NAMALWA (cell line): Measurements from ENCODE around the gene SGSH.
"Not testable (repeated sequence)": the region's sequence is repeated elsewhere in the genome, so short reads cannot be mapped to it uniquely, and the experiment has no call there.

Source experiments
- DNase-seq: peaks from one replicate; pipeline ENCODE4 v3.0.0-alpha.2; 2015; ENCODE audit warnings: low spot score

The SGSH gene

DNA sequence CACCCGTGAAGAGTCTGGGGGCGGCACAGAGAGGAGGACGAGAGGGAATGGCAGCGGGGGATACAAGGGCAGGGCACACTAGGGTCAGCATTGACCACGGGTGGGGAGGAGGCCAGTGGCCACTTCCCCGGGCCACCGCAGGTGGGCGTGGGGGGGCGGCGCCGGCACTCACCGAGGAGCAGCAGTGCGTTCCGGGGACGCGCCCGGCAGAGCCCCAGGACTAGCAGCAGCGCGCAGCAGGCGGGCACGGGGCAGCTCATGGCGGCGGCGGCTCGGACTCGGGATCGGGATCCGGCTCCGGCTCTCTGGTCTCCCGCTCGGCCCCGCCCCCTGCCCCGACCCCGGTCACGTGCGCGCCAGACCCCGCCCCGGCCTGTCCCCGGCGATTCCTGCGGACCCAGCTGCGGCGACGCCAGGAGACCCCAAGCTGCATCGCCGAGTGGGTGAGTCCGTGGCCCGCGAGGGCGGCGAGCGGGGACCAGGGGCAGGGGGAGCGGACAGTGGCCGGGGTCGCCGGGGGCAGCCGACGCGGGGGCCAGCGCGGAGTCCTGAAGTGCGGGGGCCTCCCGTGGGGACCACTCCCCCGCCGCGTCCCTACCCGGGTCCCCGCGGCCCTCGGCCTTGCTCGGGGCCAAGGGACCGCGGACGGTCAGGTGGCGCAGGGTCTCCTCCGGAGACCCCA is at the start of gene SGSH, which contains the start of gene SLC26A11:
SGSH (minus strand) TSS at position 280 of the 682 bp plus-strand sequence; CDS start at position 260, 20 bp downstream.
SLC26A11 (plus strand) TSS at position 374 of the 682 bp plus-strand sequence. CDS start 1,134 bp downstream, outside the sequence.
- DNase-seq = peak; percentile 49

DNA sequence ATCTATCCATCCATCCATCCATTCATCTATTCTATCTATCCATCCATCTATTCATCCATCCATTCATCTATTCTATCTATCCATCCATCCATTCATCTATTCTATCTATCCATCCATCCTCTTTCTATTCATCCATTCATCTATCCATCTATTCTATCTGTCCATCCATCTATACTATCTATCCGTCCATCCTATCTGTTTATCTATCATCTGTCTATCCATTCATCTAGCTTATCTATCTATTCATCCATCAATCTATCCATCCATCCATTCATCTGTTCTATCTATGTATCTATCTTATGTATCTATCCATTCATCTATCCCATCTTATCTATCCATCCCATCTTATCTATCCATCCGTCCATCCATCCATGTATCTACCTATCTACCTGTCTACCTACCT is 49.3 kb upstream of the SGSH start:
- DNase-seq = no peak

DNA sequence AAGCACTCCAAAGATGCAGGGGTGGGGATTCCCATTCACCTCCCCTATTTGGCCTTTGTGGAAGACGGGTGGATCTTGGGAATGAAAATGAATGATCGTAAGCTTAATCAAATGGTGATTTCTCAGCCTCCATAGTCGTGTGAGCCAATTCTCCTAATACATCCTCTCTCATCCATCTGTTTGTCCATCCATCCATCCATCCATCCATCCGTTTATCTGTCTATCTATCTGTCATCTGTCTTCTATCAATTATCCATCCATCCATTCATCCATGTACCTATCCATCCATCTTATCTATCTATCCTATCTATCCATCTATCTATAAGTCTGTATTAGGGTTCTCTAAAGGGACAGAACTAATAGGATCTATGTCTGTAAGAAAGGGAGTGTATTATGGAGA is 48.3 kb upstream of the SGSH start:
- no peak for DNase-seq

DNA sequence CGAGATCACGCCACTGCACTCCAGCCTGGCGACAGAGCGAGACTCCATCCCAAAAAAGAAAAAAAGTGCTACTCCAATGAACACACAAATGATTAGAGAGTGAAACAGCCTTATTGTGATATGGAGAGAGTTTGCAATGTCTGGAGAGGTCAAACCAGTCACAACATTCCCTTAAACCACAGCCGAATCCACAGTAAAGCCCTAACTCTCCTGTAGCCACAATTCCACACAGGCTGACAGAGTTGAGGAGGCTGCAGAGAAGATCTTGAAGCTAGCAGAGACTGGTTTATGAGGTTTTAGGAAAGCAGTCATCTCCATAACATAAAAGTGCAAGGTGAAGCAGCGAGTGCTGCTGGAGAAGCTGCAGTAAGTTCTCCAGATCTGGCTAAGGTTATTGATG is 47.3 kb upstream of the SGSH start:
- no peak for DNase-seq

DNA sequence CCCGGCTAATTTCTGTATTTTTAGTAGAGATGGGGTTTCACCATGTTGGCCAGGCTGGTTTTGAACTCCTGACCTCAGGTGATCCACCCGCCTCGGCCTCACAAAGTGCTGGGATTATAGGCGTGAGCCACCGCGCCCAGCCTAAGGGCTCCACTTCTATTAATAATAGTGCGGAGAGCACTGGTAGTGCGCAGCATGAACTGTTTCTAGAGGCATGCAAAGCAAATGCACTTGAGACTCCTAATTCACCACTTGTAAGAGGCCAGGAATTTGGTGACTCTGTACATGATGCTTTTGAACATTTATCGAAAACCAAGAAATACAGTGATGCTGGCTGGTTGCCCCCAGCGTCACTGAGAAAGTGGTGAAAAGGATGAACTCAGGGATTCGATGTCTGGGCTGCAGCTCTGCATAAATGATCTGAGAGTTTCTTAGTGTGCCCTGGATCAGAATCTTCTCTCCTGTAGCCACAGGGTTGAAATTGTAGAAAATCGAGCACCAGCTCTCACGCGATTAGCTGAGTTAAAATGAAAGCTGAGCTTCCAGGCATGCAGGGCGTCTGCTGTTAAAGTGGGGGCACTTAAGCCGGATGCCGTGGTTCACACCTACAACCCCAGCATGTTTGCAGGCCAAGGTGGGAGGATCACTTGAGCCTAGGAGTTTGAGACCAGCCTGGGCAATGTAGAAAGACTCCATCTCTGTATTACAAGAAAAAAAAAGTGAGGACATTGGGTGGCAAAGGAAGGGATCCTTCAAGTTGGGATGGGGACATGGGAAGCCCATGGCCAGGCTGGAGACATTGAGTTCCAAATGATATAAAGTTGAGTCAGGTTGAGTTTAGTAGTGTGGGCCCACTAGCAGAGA is 45.3 kb upstream of the SGSH start:
- no peak for DNase-seq

DNA sequence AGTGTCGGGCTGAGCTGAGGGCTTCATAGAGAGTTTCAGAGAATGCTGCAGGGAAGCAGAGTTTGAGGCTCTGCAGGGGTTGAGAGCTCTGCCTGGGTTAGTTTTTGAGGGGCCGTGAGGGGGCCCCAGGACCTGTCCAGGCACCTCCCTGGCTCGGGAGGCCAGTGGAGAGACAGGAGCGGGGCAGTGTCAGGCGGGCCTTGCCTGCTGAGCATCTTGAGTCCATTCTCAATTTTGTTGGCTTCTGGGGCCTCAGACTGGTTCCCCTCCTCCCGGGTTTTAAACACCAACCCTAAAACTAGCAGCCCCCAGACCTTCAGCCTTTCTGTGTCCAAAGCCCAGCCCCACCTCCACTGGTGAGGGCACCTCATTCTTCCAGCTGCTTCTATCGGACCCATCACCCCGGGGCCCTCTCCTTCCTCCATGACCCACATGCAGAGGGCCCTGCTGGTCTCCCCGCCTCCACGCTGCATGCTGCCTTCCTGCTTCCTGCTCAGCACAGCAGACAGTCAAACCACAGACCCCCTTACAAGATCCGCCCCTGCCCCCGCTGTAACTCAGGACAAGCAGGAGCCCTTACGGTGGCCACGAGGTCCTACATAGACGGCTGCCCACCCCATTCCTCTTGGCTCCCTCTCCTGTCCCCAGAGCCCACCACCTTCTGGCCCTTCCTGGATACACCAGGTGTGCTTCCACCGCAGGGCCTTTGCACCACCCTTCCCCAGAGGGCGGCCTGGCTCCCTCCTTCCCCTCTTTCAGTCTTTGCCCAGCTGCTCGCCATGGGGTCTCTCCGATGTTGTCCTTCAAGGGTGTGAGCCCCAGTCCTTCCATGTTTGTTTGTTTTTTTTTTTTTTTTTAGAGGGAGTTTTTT is 44.3 kb upstream of the SGSH start:
- no peak for DNase-seq

DNA sequence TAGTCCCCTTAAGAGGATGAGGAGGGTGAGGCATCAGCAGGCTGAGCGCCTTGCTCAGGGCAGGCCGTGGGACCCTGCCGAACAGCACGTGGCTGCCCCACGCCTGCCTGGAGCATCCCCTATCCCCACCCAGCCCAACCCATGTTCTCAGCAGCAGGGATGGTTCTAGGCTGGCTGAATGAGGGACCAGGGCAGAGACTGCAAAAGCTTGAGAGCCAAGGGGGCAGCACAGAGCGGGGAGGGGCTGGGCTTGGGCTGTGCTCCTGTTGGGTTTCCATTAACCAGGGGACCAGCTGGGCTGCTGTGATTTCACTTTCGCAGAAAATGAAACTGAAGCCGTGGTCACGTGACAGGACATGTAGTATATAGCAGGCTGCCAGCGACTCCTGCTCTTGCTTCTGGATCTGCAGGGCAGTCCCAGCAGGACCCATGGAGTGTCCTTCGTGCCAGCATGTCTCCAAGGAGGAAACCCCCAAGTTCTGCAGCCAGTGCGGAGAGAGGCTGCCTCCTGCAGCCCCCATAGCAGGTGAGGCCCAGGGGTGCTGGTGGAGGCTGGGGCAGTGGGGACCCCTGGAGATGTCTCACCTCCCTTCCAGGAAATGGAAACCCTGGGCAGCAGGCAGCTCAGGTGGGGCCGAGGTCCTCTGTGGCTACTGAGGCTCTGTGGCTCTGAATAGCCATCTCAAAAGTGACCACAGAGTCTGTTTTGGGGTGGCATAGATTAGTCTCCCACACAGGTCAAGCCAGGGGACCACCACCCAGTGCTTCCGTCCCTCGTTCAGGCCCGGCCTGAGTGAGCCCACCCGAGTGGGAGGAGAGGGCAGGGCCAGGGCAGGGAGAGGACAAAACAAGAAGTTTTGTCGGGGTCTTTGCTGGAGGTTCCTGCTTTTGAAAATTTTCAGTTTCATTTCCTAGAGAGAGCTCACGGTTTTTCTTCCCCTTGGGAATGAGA is 43.4 kb upstream of the SGSH start:
- DNase-seq = peak; percentile 97

- no peak for DNase-seq
These were observed 42.7 kb upstream of the SGSH start for GRCh38 chr17:80262775-80263244.

- DNase-seq = no peak
These were observed 42.2 kb upstream of the SGSH start for GRCh38 chr17:80262291-80262690.

DNA sequence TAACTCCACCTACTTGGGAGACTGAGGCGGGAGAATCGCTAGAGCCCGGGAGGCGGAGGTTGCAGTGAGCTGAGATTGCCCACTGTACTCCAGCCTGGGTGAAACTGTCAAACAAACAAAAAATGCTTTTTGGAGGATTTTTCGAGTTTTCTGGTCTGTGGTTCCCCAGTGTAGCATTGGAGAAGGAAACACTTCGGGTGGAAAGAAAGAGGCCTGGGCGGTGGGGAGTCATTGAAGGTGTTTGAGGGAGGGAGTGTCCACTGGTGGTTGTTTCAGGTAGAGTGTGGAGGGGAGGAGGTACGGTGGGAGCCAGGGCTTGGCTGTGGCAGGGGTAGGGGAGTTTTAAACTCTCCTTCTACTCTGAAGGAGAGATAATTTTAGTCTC is 41.8 kb upstream of the SGSH start:
- no peak for DNase-seq

- peak; percentile 64 for DNase-seq
These were observed 41.2 kb upstream of the SGSH start for GRCh38 chr17:80261159-80261894.

DNA sequence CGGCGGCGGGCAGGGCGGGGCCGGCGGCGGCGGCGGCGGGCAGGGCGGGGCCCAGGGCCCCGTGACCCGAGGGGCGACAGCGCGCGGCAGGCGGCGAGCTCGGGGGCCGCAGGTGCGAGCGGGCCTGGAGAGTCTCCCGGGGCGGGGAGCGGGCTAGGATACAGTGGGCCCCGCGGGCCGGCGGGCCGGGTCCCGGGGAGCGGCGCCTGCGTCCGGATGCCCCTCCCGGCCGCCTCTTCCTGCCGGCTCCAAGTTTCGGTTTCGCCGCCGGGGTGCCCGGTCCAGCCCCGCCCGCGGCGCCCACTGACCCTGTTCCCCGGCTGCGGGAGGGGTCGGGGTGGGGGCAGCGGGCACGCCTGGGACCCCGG is 40.6 kb upstream of the SGSH start, which contains the start of gene RNF213:
RNF213 (plus strand) TSS at position 62 of the 368 bp plus-strand sequence. CDS start 2,830 bp downstream, outside the sequence.
- DNase-seq = peak; percentile 80

- DNase-seq = peak; percentile 75
These were observed 40.0 kb upstream of the SGSH start for GRCh38 chr17:80260069-80260535.

- no peak for DNase-seq
These were observed 39.4 kb upstream of the SGSH start for GRCh38 chr17:80259457-80260068.

DNA sequence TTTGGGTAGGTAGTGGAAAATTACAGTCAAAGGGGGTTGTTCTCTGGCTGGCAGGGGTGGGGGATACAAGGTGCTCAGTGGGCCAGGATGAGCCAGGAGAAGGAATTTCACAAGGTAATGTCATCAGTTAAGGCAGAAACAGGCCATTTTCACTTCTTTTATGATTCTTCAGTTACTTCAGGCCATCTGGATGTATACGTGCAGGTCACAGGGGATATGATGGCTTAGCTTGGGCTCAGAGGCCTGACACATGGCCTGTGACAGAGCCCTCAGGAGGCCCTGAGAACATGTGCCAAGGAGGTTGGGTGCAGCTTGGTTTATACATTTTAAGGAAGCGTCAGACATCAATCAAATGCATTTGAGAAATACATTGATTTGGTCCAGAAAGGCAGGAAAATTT is 38.2 kb upstream of the SGSH start:
- not testable (repeated sequence) for DNase-seq

DNA sequence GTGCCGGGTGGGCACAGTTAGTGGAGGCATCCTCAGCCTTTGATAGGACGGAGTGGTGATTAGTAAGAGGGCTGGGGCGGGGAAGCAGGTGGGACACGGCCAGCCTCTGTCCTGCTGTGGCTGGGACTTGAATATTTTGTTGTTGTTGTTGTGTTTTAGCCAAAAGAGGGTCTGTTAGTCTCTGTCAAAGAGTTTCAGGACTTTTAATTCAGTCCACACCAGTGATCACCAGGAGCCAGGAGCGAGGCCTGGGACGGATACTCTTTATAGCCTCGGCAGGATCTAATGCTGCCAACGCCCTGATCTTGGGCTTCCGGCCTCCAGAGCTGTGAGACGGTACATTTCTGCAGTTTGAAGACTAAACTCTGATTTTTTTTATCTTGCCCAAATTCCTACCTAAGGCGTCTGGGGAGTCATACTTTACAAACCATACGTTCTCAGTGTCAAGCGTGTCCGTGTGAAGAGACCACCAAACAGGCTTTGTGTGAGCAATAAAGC is 37.6 kb upstream of the SGSH start:
- no peak for DNase-seq

GRCh38 chr17:80256034-80256350 is 35.9 kb upstream of the SGSH start:
- no peak for DNase-seq

DNA sequence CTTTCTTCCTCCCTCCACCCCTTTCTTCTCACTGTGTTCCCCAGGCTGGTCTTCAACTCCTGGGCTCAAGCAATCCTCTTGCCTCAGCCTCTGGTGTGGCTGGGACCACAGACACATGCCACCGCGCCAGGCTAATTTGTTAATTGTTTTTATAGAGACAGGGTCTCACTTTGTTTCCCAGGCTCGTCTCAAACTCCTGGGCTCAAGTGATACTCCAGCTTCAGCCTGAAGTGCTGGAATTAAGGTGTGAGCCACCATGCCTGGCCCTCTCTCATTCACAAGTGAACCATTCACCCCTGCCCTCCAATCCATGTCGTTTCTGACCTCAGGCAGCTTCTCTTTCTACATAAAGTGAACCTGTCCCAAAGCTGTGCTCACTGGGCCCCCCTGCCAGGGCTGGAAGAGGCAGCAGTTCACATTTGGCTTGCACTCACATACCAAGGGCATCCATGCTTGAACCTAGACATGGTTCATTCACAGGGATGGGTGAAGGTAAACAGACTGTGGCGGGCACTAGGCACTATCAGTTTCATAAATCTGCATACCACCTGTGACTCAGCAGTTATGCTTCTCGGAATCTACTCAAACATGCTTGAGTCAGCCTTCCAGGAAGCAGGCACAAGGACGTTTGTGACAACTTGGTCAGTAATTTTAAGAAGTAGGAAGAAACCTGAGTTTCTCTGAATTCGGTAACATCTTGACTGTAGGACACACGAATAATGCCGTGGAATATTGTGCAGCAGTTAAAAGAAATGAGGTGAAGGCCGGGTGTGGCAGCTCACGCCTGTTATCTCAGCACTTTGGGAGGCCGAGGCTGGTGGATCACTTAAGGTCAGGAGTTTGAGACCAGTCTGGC is 34.5 kb upstream of the SGSH start:
- peak; percentile 32 for DNase-seq
